GM23338 (cell line): Measurements from ENCODE around the gene HABP4. TPM values are rescaled to one million over a fixed set of nuclear protein-coding genes. Genes with fewer than 3 reads are reported as not detected.

Experiments used
- ATAC-seq: fragments of 200-7000 bp; cut with Tn5 transposase; 3 replicates; pipeline ENCODE4 v1.9.1; 2020
- DNase-seq: peaks from one replicate; pipeline ENCODE4 v3.0.0-alpha.2; 2015; ENCODE audit warnings: low spot score
- H2AFZ ChIP-seq: fragments of 200-600 bp; sonication (generic); 2 replicates; pipeline ENCODE4 v1.8.0; 2016; ENCODE audit warnings: antibody characterized with exemption, mild to moderate bottlenecking, moderate library complexity
- H3F3A ChIP-seq: fragments of 200-600 bp; sonication (generic); replicated peaks from 2 replicates; pipeline ENCODE4 v1.8.0; 2017; ENCODE audit warnings: antibody characterized with exemption, mixed run types, low read depth
- H3K27ac ChIP-seq: fragments of 200-600 bp; sonication (generic); 2 replicates; pipeline ENCODE4 v1.6.1; 2016; ENCODE audit warnings: low read depth
- H3K27me3 ChIP-seq: fragments of 200-600 bp; sonication (generic); 2 replicates; pipeline ENCODE4 v1.8.0; 2016; ENCODE audit warnings: mild to moderate bottlenecking, mixed run types, moderate library complexity; ENCODE audit not compliant: insufficient read depth
- H3K36me3 ChIP-seq: fragments of 200-600 bp; sonication (generic); 2 replicates; pipeline ENCODE4 v1.8.0; 2016; ENCODE audit warnings: mild to moderate bottlenecking; ENCODE audit not compliant: insufficient read depth
- H3K4me1 ChIP-seq: fragments of 200-600 bp; sonication (generic); 2 replicates; pipeline ENCODE4 v1.8.0; 2016; ENCODE audit warnings: mild to moderate bottlenecking, moderate library complexity; ENCODE audit not compliant: insufficient read depth
- H3K4me2 ChIP-seq: fragments of 200-600 bp; sonication (generic); 2 replicates; pipeline ENCODE4 v1.7.1; 2017; ENCODE audit warnings: mixed run types
- H3K4me3 ChIP-seq: fragments of 200-600 bp; sonication (generic); 2 replicates; pipeline ENCODE4 v1.6.1; 2016; ENCODE audit warnings: mixed run types
- H3K79me2 ChIP-seq: fragments of 200-600 bp; sonication (generic); replicated peaks from 2 replicates; pipeline ENCODE4 v1.8.0; 2017; ENCODE audit warnings: mild to moderate bottlenecking; ENCODE audit not compliant: insufficient read depth
- H3K9me2 ChIP-seq: fragments of 200-600 bp; sonication (generic); 2 replicates; pipeline ENCODE4 v1.8.0; 2017; ENCODE audit not compliant: insufficient read depth
- H4K20me1 ChIP-seq: fragments of 200-600 bp; sonication (generic); replicated peaks from 2 replicates; pipeline ENCODE4 v1.8.0; 2017; ENCODE audit warnings: mild to moderate bottlenecking; ENCODE audit not compliant: insufficient read depth
- H3K27ac Mint-ChIP-seq: 2 replicates; pipeline ENCODE4 v1.8.0; 2020; ENCODE audit warnings: inconsistent platforms, mild to moderate bottlenecking, moderate library complexity, mixed read lengths
- H3K27me3 Mint-ChIP-seq: 3 replicates; pipeline ENCODE4 v1.8.0; 2022; ENCODE audit warnings: low read depth, mild to moderate bottlenecking, moderate library complexity, mixed read lengths, inconsistent platforms; ENCODE audit not compliant: insufficient read depth, poor library complexity
- H3K36me3 Mint-ChIP-seq: 3 replicates; pipeline ENCODE4 v1.8.0; 2021; ENCODE audit warnings: low read depth, mild to moderate bottlenecking, inconsistent platforms, moderate library complexity, mixed read lengths
- H3K4me1 Mint-ChIP-seq: 3 replicates; pipeline ENCODE4 v1.8.0; 2020; ENCODE audit warnings: mild to moderate bottlenecking, inconsistent platforms, mixed read lengths
- H3K4me3 Mint-ChIP-seq: 3 replicates; pipeline ENCODE4 v1.8.0; 2021; ENCODE audit warnings: moderate library complexity, mild to moderate bottlenecking, inconsistent platforms, mixed read lengths
- H3K9me3 Mint-ChIP-seq: 3 replicates; pipeline ENCODE4 v1.8.0; 2020; ENCODE audit warnings: moderate library complexity, mild to moderate bottlenecking, inconsistent platforms, mixed read lengths
- CTCF ChIP-seq, 2 experiments: fragments of 200-600 bp in 1 of 2; sonication (generic) in 1 of 2; conservative IDR thresholded peaks; 2 replicates each; pipeline versions ENCODE4 v1.5.1 to v1.6.1; 2016 to 2017; ENCODE audit warnings: antibody characterized with exemption in 2 of 2, low read depth in 2 of 2, mild to moderate bottlenecking in 2 of 2, moderate library complexity in 1 of 2
- EZH2 ChIP-seq: fragments of 200-600 bp; sonication (generic); IDR thresholded peaks from one replicate; pipeline ENCODE4 v1.8.0; 2017; ENCODE audit warnings: antibody characterized with exemption, mild to moderate bottlenecking, low read depth; ENCODE audit not compliant: unreplicated experiment
- JUNB ChIP-seq: IDR thresholded peaks from one replicate; pipeline ENCODE4 v1.6.1; 2016; ENCODE audit warnings: antibody characterized with exemption; ENCODE audit not compliant: unreplicated experiment
- NANOG ChIP-seq: IDR thresholded peaks from 2 replicates; pipeline ENCODE4 v1.6.1; 2016; ENCODE audit warnings: antibody characterized with exemption, borderline replicate concordance
- REST ChIP-seq: IDR thresholded peaks from one replicate; pipeline ENCODE4 v1.6.1; 2018; ENCODE audit warnings: antibody characterized with exemption; ENCODE audit not compliant: unreplicated experiment
- STAT1 ChIP-seq: IDR thresholded peaks from one replicate; pipeline ENCODE4 v1.6.1; 2016; ENCODE audit warnings: antibody characterized with exemption; ENCODE audit not compliant: unreplicated experiment
- ZNF114 ChIP-seq: fragments of 250-450 bp; sonication (Bioruptor Pico); IDR thresholded peaks from 2 replicates; pipeline ENCODE4 v1.5.0; 2020; ENCODE audit warnings: mild to moderate bottlenecking, moderate library complexity
- ZNF331 ChIP-seq: fragments of 250-450 bp; sonication (Bioruptor Pico); IDR thresholded peaks from 2 replicates; pipeline ENCODE4 v1.5.0; 2020; ENCODE audit warnings: low read depth, mild to moderate bottlenecking, moderate library complexity
- ZNF462 ChIP-seq: fragments of 250-450 bp; sonication (Bioruptor Pico); IDR thresholded peaks from 2 replicates; pipeline ENCODE4 v1.5.0; 2020; ENCODE audit warnings: mild to moderate bottlenecking, moderate library complexity
- polyA plus RNA-seq: library from polyadenylated mRNA; unstranded; fragments of >200 nt; fragmentation: Nextera tagmentation; extraction: Ambion mirVana; gene quantifications from 2 replicates; pipeline ENCODE4 v1.2.1, GENCODE V29; 2016
- total RNA-seq: library from RNA; depleted of rRNA; stranded (reverse); fragments of >200 nt; shearing (Covaris generic); gene quantifications from 2 replicates; pipeline ENCODE4 v1.2.3, GENCODE V29; 2014

HABP4 gene
- total and polyA plus RNA-seq, 2 experiments from 2014 or later: 8.8 to 9.9 TPM

DNA sequence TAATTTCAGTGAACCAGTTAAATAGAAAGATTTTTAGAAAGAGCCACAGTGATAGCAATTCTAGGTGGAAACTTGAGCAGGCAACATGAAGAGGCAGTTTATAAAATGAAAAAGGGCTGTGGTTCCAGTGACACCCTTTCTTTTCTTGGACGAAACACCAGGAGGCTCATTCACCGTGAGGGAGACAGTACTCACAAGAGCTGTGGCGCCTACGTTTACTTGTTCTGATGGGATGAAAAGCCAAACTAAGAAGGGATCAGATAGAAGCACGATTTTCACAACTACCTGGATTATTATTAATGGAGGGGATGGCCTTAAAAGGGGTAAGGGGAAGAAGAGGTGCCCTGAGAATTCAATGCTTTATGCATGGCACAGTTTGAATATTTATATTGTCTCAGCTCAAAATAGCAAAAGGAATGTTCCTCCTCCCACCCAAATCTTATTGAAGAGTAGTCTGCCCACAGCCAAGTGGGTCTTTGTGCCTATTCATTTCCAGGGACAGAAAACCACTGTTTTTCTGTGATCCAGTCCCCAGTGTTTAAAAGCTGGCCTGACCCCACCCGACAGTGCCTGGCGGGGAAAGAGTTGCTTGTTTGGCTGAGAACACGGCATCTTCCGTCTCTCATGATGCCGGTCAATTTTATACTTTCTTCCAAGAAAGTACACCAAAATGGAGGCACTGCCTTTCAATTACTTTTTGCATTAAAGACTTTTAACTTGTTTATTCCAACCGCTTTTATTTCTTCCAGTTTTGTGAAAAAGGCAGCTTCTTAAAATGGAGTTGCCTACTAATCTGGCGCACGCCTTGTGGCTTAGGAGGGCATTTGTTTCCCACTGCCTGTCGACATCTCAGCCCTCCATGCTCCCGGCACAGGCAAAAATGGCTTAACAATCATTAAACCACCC lies 51.9 kb downstream of the HABP4 start (continued):
- TF ChIP-seq ZNF114 (CRISPR knock-in tag) (no peak), ZNF331 (CRISPR knock-in tag) (no peak), JUNB (no peak), REST (no peak), CTCF (conservative IDR thresholded peaks at IDR 0.05; ENCODE audit: low read depth in 2 of 2) (no peak), NANOG (no peak), EZH2 (no peak), STAT1 (no peak)

DNA sequence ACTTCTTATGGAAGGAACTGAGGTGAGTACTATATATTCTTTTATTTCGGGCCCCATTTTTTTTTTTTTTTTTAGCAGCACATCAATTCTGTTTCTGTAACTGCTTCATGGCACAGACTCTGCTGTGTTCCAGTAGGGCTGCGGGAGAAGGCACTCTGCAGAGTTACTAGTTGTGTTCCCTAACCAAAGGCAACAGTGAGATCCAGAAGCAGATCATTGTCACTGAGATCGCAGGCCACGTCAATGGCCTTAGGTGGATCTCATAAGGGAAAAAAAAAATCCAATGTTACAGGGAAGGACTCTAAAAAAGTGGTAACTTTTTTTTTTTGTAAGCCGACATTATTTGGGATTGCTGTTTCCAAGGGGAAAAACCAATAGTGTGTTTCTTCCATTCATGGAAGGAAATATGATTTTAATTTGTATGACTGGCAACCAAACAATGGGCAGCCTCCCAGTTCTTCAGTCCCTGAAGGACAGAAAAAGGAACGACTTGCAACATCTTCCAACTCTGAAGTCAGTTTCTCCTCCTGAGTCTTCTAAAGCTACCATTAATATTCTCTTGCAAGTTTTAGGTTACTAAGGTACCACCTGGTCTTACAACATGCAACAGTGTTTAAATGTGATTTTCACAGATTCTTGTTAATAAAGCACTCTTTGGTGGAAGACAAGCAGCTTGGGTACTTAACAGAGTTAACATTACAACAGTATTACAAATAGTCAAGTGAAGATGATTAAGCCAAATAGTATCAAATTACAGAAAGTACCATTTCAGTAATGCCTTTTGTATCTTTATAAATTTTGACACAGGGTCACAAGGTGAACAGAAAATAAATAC lies 52.8 kb downstream of the HABP4 start:
- ATAC-seq: no peak
- no peak overlapping the region; the same call in 2 of the 3 replicates for H3K4me3 Mint-ChIP-seq
- TF ChIP-seq ZNF462 (CRISPR knock-in tag) (no peak), ZNF114 (CRISPR knock-in tag) (no peak), EZH2 (no peak)

More for the DNA sequence above, 52.8 kb downstream of the HABP4 start:
- Histone ChIP-seq H4K20me1 (no peaks in the 10 kb centered on the region), H3F3A (0 out of 2 replicates have a peak, but pooled peaks cover 2% of the 10 kb centered on the region), H3K27me3 (no peaks in the 10 kb centered on the region), H2AFZ (no peak overlapping the region), H3K4me1 (peaks cover 36% of the 10 kb centered on the region), H3K36me3 (no peaks in the 10 kb centered on the region), H3K4me2 (peak overlapping the region; percentile 35), H3K9me2 (no peaks in the 10 kb centered on the region), H3K4me3 (no peak overlapping the region), H3K79me2 (no peaks in the 10 kb centered on the region), H3K27ac (peak overlapping the region; percentile 11; the same call in 1 of the 2 replicates)
- Mint-ChIP-seq H3K9me3 (no peaks in the 10 kb centered on the region), H3K36me3 (peaks cover 4% of the 10 kb centered on the region; the same call in 1 of the 3 replicates), H3K27ac (peak overlapping the region; percentile 91), H3K4me1 (peaks cover 44% of the 10 kb centered on the region), H3K27me3 (peaks cover 8% of the 10 kb centered on the region)
- DNase-seq: no peak
